NCI-H146 (cell line): ENCODE results near the gene PROCR.
"Not testable (repeated sequence)": the region's sequence is repeated elsewhere in the genome, so short reads cannot be mapped to it uniquely, and the experiment has no call there.

Experiments used
- DNase-seq: peaks from one replicate; lab custom pipeline; 2025; lab: John Stamatoyannopoulos, UW

The PROCR gene

GRCh38 chr20:35171753-35172433 is at the start of gene PROCR:
Gene PROCR, plus strand, starts transcription at chr20:35172072. Its CDS starts 83 bp downstream, at chr20:35172155.
- DNase-seq, result peak; percentile 61

- no peak for DNase-seq
Measured at GRCh38 chr20:35122756-35123405, 49.0 kb upstream of the PROCR start.

- DNase-seq, result no peak
Measured at GRCh38 chr20:35125753-35126152, 46.1 kb upstream of the PROCR start.

- DNase-seq, result no peak
Measured at GRCh38 chr20:35129647-35130069, 42.2 kb upstream of the PROCR start.

- no peak for DNase-seq
Measured at GRCh38 chr20:35131934-35132333, 39.9 kb upstream of the PROCR start.

- no peak for DNase-seq
Measured at GRCh38 chr20:35133031-35133430, 38.8 kb upstream of the PROCR start.

- DNase-seq, result no peak
Measured at GRCh38 chr20:35133735-35134134, 38.1 kb upstream of the PROCR start.

- DNase-seq, result no peak
Measured at GRCh38 chr20:35134472-35134871, 37.4 kb upstream of the PROCR start.

GRCh38 chr20:35134880-35135279 is 37.0 kb upstream of the PROCR start:
- no peak for DNase-seq

- DNase-seq, result no peak
Measured at GRCh38 chr20:35135867-35136586, 35.8 kb upstream of the PROCR start.

- no peak for DNase-seq
Measured at GRCh38 chr20:35144694-35145093, 27.2 kb upstream of the PROCR start.

- peak; percentile 73 for DNase-seq
Measured at GRCh38 chr20:35145141-35145564, 26.7 kb upstream of the PROCR start.

GRCh38 chr20:35146299-35146919 is 25.5 kb upstream of the PROCR start:
- DNase-seq, result peak; percentile 67

- peak; percentile 97 for DNase-seq
Measured at GRCh38 chr20:35146920-35147574, 24.8 kb upstream of the PROCR start, which contains the start of gene EDEM2. Gene EDEM2, minus strand, starts transcription at chr20:35147336. Its CDS starts 78 bp downstream, at chr20:35147258.

GRCh38 chr20:35147575-35148071 is 24.2 kb upstream of the PROCR start:
- peak; percentile 43 for DNase-seq

- DNase-seq, result no peak
Measured at GRCh38 chr20:35150846-35151579, 20.9 kb upstream of the PROCR start.

GRCh38 chr20:35151736-35152135 is 20.1 kb upstream of the PROCR start:
- no peak for DNase-seq

- no peak for DNase-seq
Measured at GRCh38 chr20:35155936-35156335, 15.9 kb upstream of the PROCR start.

- no peak for DNase-seq
Measured at GRCh38 chr20:35156978-35157377, 14.9 kb upstream of the PROCR start.

- not testable (repeated sequence) for DNase-seq
Measured at GRCh38 chr20:35160341-35160740, 11.5 kb upstream of the PROCR start.

GRCh38 chr20:35164531-35164930 is 7.3 kb upstream of the PROCR start:
- not testable (repeated sequence) for DNase-seq
